ENCODE results near the gene NFATC2.

Gene NFATC2

DNA sequence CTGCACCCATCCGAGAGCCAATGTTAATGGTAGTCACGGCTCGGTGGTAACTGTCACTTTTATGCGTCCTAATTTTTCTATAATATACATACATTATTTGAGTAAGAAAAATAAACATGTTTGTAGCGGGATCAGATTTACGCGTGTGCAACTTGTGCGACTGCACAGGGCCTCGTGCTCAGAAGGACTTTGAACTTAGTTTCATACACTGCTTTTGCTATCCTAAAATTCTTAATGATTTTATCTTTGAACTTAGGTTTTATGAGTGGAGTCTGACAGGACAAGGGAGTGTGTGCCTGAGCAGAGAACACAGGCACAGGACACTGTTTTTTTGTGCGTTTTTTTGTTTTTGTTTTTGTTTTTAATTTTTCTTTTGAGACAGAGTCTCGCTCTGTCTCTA is 189.7 kb downstream of the NFATC2 start:
- no peak for TF ChIP-seq POLR2AphosphoS5 (IDR thresholded peaks at IDR 0.05; ENCODE audit: low read depth, low read length)
- TF ChIP-seq FOXP2 (optimal IDR thresholded peaks at IDR 0.05; ENCODE audit: borderline replicate concordance, extremely low read depth, extremely low read length, insufficient read depth) = no peak
- no peak for TF ChIP-seq SIN3A (IDR thresholded peaks at IDR 0.05; ENCODE audit: borderline replicate concordance, insufficient read depth, low read length)

- TF ChIP-seq REST (IDR thresholded peaks at IDR 0.05; ENCODE audit: insufficient read depth in 1 of 2, low read depth in 2 of 2, low read length in 2 of 2) (no peak), FOXP2 (optimal IDR thresholded peaks at IDR 0.05; ENCODE audit: borderline replicate concordance, extremely low read depth, extremely low read length, insufficient read depth) (no peak), TAF1 (IDR thresholded peaks at IDR 0.05; ENCODE audit: borderline replicate concordance, insufficient read depth, low read length) (no peak), SIN3A (IDR thresholded peaks at IDR 0.05; ENCODE audit: borderline replicate concordance, insufficient read depth, low read length) (no peak), POLR2AphosphoS5 (IDR thresholded peaks at IDR 0.05; ENCODE audit: low read depth, low read length) (no peak)
These were observed 191.4 kb downstream of the NFATC2 start for GRCh38 chr20:51350941-51351631.

- TF ChIP-seq POLR2AphosphoS5 (IDR thresholded peaks at IDR 0.05; ENCODE audit: low read depth, low read length) (no peak), FOXP2 (optimal IDR thresholded peaks at IDR 0.05; ENCODE audit: borderline replicate concordance, extremely low read depth, extremely low read length, insufficient read depth) (no peak), SIN3A (IDR thresholded peaks at IDR 0.05; ENCODE audit: borderline replicate concordance, insufficient read depth, low read length) (no peak), TAF1 (IDR thresholded peaks at IDR 0.05; ENCODE audit: borderline replicate concordance, insufficient read depth, low read length) (no peak), REST (IDR thresholded peaks at IDR 0.05; ENCODE audit: insufficient read depth in 1 of 2, low read depth in 2 of 2, low read length in 2 of 2) (no peak)
These were observed 193.6 kb downstream of the NFATC2 start for GRCh38 chr20:51348876-51349275.

DNA sequence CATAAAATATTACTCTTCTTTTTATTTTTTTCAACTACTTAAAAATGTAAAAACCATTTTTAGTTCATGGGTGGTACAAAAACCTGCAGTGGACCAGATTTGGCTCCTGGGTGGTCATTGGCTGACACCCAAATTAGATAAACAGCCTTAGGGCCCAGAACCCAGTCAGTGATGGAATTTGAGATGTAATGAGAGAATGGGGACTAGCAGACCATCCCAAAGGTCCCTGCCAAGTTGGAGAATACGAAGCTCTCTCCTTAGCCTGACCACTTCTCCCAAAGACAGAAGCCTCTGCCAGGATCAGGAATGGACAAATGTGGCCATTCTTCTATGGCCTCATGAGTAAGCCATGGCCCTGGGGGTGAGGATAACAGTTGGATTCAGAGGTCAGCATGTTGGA is 194.7 kb downstream of the NFATC2 start:
- no peak for TF ChIP-seq POLR2AphosphoS5 (IDR thresholded peaks at IDR 0.05; ENCODE audit: low read depth, low read length)

DNA sequence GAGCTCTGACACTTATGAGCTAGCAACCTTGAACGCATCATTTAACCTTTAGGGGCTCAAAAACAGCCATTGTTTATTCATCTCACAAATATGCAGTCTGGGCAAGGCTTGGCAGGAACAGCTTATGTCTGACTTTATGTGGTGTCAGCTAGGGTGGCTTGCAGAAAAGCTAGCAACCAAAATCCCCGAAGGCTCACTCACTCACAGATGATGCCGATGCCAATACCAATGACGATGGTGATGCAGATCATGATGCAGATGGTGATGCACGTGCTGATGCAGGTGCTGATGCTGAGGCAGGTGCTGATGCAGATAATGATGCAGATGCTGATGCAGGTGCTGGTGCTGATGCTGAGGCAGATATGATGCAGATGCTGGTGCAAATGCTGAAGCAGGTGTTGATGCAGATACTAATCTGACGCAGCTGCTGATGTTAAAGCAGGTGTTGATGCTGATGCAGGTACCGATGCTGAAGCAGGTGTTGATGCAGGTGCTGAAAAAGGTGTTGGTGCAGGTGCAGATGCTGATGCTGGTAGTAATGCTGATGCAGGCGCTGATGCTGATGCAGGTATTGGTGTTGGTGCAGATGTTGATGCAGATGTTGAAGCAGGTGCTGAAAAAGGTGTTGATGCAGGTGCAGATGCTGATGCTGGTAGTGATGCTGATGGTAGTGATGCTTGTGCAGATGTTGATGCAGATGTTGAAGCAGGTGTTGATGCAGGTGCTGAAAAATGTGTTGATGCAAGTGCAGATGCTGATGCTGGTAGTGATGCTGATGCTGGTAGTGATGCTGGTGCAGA is 195.6 kb downstream of the NFATC2 start:
- TF ChIP-seq TAF1 (IDR thresholded peaks at IDR 0.05; ENCODE audit: borderline replicate concordance, insufficient read depth, low read length) (no peak), REST (IDR thresholded peaks at IDR 0.05; ENCODE audit: insufficient read depth in 1 of 2, low read depth in 2 of 2, low read length in 2 of 2) (no peak), SIN3A (IDR thresholded peaks at IDR 0.05; ENCODE audit: borderline replicate concordance, insufficient read depth, low read length) (no peak), FOXP2 (optimal IDR thresholded peaks at IDR 0.05; ENCODE audit: borderline replicate concordance, extremely low read depth, extremely low read length, insufficient read depth) (no peak), POLR2AphosphoS5 (IDR thresholded peaks at IDR 0.05; ENCODE audit: low read depth, low read length) (no peak)

DNA sequence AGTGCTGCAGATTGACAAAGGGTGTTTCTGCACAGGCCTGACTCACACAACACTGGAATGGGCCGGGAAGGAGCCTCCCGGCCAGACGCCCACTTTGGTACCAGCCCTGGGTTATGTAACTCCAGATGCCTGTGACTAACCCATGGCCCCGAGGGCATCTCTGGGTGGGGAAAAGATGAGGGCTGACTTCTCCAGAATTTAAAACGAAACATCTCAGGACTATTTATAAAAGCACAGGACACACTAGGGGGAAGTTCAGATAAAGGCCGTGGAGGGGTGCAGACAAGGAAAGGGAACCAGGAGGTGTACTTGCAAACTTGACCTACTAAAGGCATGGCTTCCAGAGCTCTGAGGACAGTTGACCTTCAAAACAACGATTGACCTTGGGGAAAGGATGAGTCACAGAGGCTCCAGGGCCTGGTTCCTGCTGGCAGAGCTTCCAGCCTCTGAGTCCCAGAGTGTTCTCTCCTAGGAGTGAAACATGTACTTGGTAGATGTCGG is 196.9 kb downstream of the NFATC2 start:
- TF ChIP-seq REST (IDR thresholded peaks at IDR 0.05; ENCODE audit: insufficient read depth in 1 of 2, low read depth in 2 of 2, low read length in 2 of 2) = no peak
- no peak for TF ChIP-seq POLR2AphosphoS5 (IDR thresholded peaks at IDR 0.05; ENCODE audit: low read depth, low read length)
- no peak for TF ChIP-seq SIN3A (IDR thresholded peaks at IDR 0.05; ENCODE audit: borderline replicate concordance, insufficient read depth, low read length)
- no peak for TF ChIP-seq TAF1 (IDR thresholded peaks at IDR 0.05; ENCODE audit: borderline replicate concordance, insufficient read depth, low read length)
- no peak for TF ChIP-seq FOXP2 (optimal IDR thresholded peaks at IDR 0.05; ENCODE audit: borderline replicate concordance, extremely low read depth, extremely low read length, insufficient read depth)

Data from PFSK-1 (cell line).